Osteoblast (primary cell): Measurements from ENCODE around the gene ACAD8. TPM values are rescaled to one million over a fixed set of nuclear protein-coding genes. Genes with fewer than 3 reads are reported as not detected.

Source experiments
- DNase-seq: peaks from one replicate; pipeline ENCODE4 v3.0.0; 2011; ENCODE audit warnings: low spot score, mixed read lengths; ENCODE audit not compliant: insufficient read length; ENCODE audit errors: missing footprints
- H2AFZ ChIP-seq: 2 replicates; pipeline ENCODE4 v1.6.0; 2011; ENCODE audit warnings: mild to moderate bottlenecking, low read length
- H3K27ac ChIP-seq: 2 replicates; pipeline ENCODE4 v1.5.1; 2011; ENCODE audit warnings: mild to moderate bottlenecking, low read depth, low read length, moderate library complexity
- H3K27me3 ChIP-seq: 2 replicates; pipeline ENCODE4 v1.6.0; 2012; ENCODE audit warnings: mild to moderate bottlenecking, control low read depth, inconsistent platforms, low read length, moderate library complexity; ENCODE audit not compliant: insufficient read depth
- H3K36me3 ChIP-seq: 2 replicates; pipeline ENCODE4 v1.5.1; 2011; ENCODE audit warnings: mild to moderate bottlenecking, low read length, control low read depth, moderate library complexity; ENCODE audit not compliant: insufficient read depth
- H3K4me1 ChIP-seq: 2 replicates; pipeline ENCODE4 v1.5.1; 2011; ENCODE audit warnings: mild to moderate bottlenecking, low read length, control low read depth, moderate library complexity; ENCODE audit not compliant: insufficient read depth
- H3K4me2 ChIP-seq: 2 replicates; pipeline ENCODE4 v1.6.0; 2011; ENCODE audit warnings: mild to moderate bottlenecking, low read length; ENCODE audit not compliant: insufficient read depth
- H3K4me3 ChIP-seq: fragments of 200-600 bp; sonication (generic); 3 replicates; pipeline ENCODE4 v1.5.1; 2012; ENCODE audit warnings: mild to moderate bottlenecking, low read length, inconsistent platforms; ENCODE audit not compliant: insufficient read depth
- H3K79me2 ChIP-seq: 2 replicates; pipeline ENCODE4 v1.6.0; 2012; ENCODE audit warnings: mild to moderate bottlenecking, low read length, control low read depth, inconsistent platforms; ENCODE audit not compliant: insufficient read depth
- H3K9me3 ChIP-seq: 2 replicates; pipeline ENCODE4 v1.5.1; 2011; ENCODE audit warnings: low read depth, low read length, control low read depth
- H4K20me1 ChIP-seq: 2 replicates; pipeline ENCODE4 v1.6.0; 2012; ENCODE audit warnings: mild to moderate bottlenecking, low read length, control low read depth; ENCODE audit not compliant: insufficient read depth
- CTCF ChIP-seq: IDR thresholded peaks from 2 replicates; pipeline ENCODE4 v1.5.1; 2011; ENCODE audit warnings: mild to moderate bottlenecking, low read depth, low read length, moderate library complexity; ENCODE audit errors: extremely low read depth
- total RNA-seq: library from RNA; depleted of rRNA; stranded (reverse); fragments of >200 nt; gene quantifications from 2 replicates; pipeline ENCODE4 v1.2.3, GENCODE V29; 2012

ACAD8 gene
- total RNA-seq, 1 donor = 17.7 TPM

GRCh38 chr11:134229126-134229790 is 24.1 kb upstream of the ACAD8 start:
- no peak overlapping the region for H3K4me2 ChIP-seq

GRCh38 chr11:134230339-134230738 is 23.0 kb upstream of the ACAD8 start:
- peak; percentile 27 for DNase-seq
- Histone ChIP-seq H3K4me1 (peaks cover 10% of the 10 kb centered on the region), H3K4me2 (no peak overlapping the region), H3K27me3 (no peaks in the 10 kb centered on the region), H3K4me3 (no peak overlapping the region), H2AFZ (no peak overlapping the region), H3K27ac (no peak overlapping the region), H4K20me1 (peaks cover 78% of the 10 kb centered on the region), H3K79me2 (peaks cover 90% of the 10 kb centered on the region), H3K9me3 (no peaks in the 10 kb centered on the region), H3K36me3 (peaks cover 10% of the 10 kb centered on the region)
- no peak for TF ChIP-seq CTCF

More at GRCh38 chr11:134229126-134229790, 24.1 kb upstream of the ACAD8 start:
- peaks cover 10% of the 10 kb centered on the region for H3K4me1 ChIP-seq
- H2AFZ ChIP-seq = no peak overlapping the region
- H3K79me2 ChIP-seq = peaks cover 87% of the 10 kb centered on the region
- H3K36me3 ChIP-seq = peaks cover 6% of the 10 kb centered on the region
- H3K27ac ChIP-seq = no peak overlapping the region
- no peaks in the 10 kb centered on the region for H3K27me3 ChIP-seq
- no peak for DNase-seq
- H4K20me1 ChIP-seq = peaks cover 75% of the 10 kb centered on the region
- no peaks in the 10 kb centered on the region for H3K9me3 ChIP-seq
- no peak overlapping the region for H3K4me3 ChIP-seq
- no peak for TF ChIP-seq CTCF

- peaks cover 10% of the 10 kb centered on the region for H3K36me3 ChIP-seq
- H3K27ac ChIP-seq = no peak overlapping the region
- no peak overlapping the region for H3K4me3 ChIP-seq
- DNase-seq = no peak
- H2AFZ ChIP-seq = no peak overlapping the region
- H3K79me2 ChIP-seq = peaks cover 72% of the 10 kb centered on the region
- H3K27me3 ChIP-seq = no peaks in the 10 kb centered on the region
- H4K20me1 ChIP-seq = peaks cover 61% of the 10 kb centered on the region
- no peak for TF ChIP-seq CTCF
- H3K9me3 ChIP-seq = no peaks in the 10 kb centered on the region
- H3K4me1 ChIP-seq = no peaks in the 10 kb centered on the region
- H3K4me2 ChIP-seq = no peak overlapping the region
Observed at GRCh38 chr11:134231958-134232659, 21.3 kb upstream of the ACAD8 start.

GRCh38 chr11:134233729-134234179 is 19.6 kb upstream of the ACAD8 start:
- Histone ChIP-seq H3K27me3 (no peaks in the 10 kb centered on the region), H3K9me3 (no peaks in the 10 kb centered on the region), H3K36me3 (peaks cover 7% of the 10 kb centered on the region), H3K27ac (no peak overlapping the region), H3K79me2 (peaks cover 57% of the 10 kb centered on the region), H3K4me2 (no peak overlapping the region), H3K4me1 (no peaks in the 10 kb centered on the region), H3K4me3 (no peak overlapping the region), H4K20me1 (peaks cover 48% of the 10 kb centered on the region), H2AFZ (no peak overlapping the region)
- TF ChIP-seq CTCF = no peak
- DNase-seq = no peak
